IMR-90 (cell line): ENCODE data around the gene GCN1. TPM values are rescaled to one million over a fixed set of nuclear protein-coding genes. Genes with fewer than 3 reads are reported as not detected.

ENCODE experiments used
- ATAC-seq: fragments of 200-7000 bp; cut with Tn5 transposase; 2 replicates; pipeline ENCODE4 v1.9.1; 2020; ENCODE audit warnings: low read depth, mild to moderate bottlenecking, moderate library complexity
- BruUV-seq: library from RNA; stranded (reverse); fragments of 400-500 nt; replicated peaks from 2 replicates; lab custom pipeline; 2021; lab: Mats Ljungman, UMichigan
- CTCF ChIA-PET: fragments of 300-600 bp; formaldehyde crosslinking; extraction: SDS; loops from one replicate; lab custom pipeline; 2021; ENCODE audit warnings: antibody characterized with exemption; lab: Yijun Ruan, JAX
- POLR2A ChIA-PET: fragments of 300-600 bp; sonication (Branson Sonifier 250); formaldehyde crosslinking; loops from one replicate; lab custom pipeline; 2022; ENCODE audit warnings: antibody characterized with exemption; ENCODE audit not compliant: unreplicated experiment; lab: Charles Lee
- DNase-seq: peaks from one replicate; pipeline ENCODE4 v3.0.0; 2013
- H2AFZ ChIP-seq: replicated peaks from 2 replicates; pipeline ENCODE3; 2013; ENCODE audit warnings: low read length, mild to moderate bottlenecking; ENCODE audit not compliant: poor library complexity
- H2AK5ac ChIP-seq: 2 replicates; pipeline ENCODE4 v1.6.1; 2013; ENCODE audit warnings: low read depth, low read length, inconsistent platforms
- H2AK9ac ChIP-seq: replicated peaks from 2 replicates; pipeline ENCODE3; 2013; ENCODE audit warnings: mild to moderate bottlenecking, low read depth, low read length, moderate library complexity; ENCODE audit not compliant: poor library complexity
- H2BK120ac ChIP-seq: 2 replicates; pipeline ENCODE4 v1.6.1; 2013; ENCODE audit warnings: low read depth, low read length, inconsistent platforms
- H2BK15ac ChIP-seq: 3 replicates; pipeline ENCODE4 v1.6.1; 2013; ENCODE audit warnings: low read depth, low read length, inconsistent platforms
- H2BK20ac ChIP-seq: 2 replicates; pipeline ENCODE4 v1.6.1; 2013; ENCODE audit warnings: low read depth, mild to moderate bottlenecking, inconsistent platforms, low read length, moderate library complexity
- H2BK5ac ChIP-seq: 2 replicates; pipeline ENCODE4 v1.6.1; 2013; ENCODE audit warnings: mild to moderate bottlenecking, low read depth, low read length, inconsistent platforms; ENCODE audit not compliant: poor library complexity, severe bottlenecking
- H3K14ac ChIP-seq: replicated peaks from 2 replicates; pipeline ENCODE4 v1.6.1; 2013; ENCODE audit warnings: low read depth, low read length, inconsistent platforms
- H3K18ac ChIP-seq: 2 replicates; pipeline ENCODE4 v1.6.1; 2013; ENCODE audit warnings: low read depth, low read length, control low read depth
- H3K23ac ChIP-seq: 2 replicates; pipeline ENCODE4 v1.6.1; 2013; ENCODE audit warnings: low read depth, low read length, inconsistent platforms
- H3K27ac ChIP-seq: 2 replicates; pipeline ENCODE4 v1.5.1; 2013; ENCODE audit warnings: mild to moderate bottlenecking, control low read depth, low read length; ENCODE audit not compliant: insufficient read depth
- H3K27me3 ChIP-seq: 2 replicates; pipeline ENCODE4 v1.6.1; 2013; ENCODE audit warnings: low read length; ENCODE audit not compliant: control insufficient read depth, insufficient read depth
- H3K36me3 ChIP-seq: 2 replicates; pipeline ENCODE4 v1.6.1; 2013; ENCODE audit warnings: low read length, mixed read lengths; ENCODE audit not compliant: control insufficient read depth, insufficient read depth
- H3K4ac ChIP-seq: 2 replicates; pipeline ENCODE4 v1.6.1; 2013; ENCODE audit warnings: low read depth, low read length, inconsistent platforms
- H3K4me1 ChIP-seq: 2 replicates; pipeline ENCODE4 v1.6.1; 2013; ENCODE audit warnings: low read length, mixed read lengths; ENCODE audit not compliant: control insufficient read depth, insufficient read depth
- H3K4me2 ChIP-seq: 2 replicates; pipeline ENCODE4 v1.6.1; 2013; ENCODE audit warnings: low read depth, mild to moderate bottlenecking, control low read depth, low read length, moderate library complexity
- H3K4me3 ChIP-seq: 2 replicates; pipeline ENCODE4 v1.5.1; 2013; ENCODE audit warnings: low read depth, mild to moderate bottlenecking, control low read depth, low read length, moderate library complexity; ENCODE audit not compliant: insufficient read depth
- H3K56ac ChIP-seq: 2 replicates; pipeline ENCODE4 v1.6.1; 2013; ENCODE audit warnings: low read length, inconsistent platforms; ENCODE audit not compliant: insufficient read depth; ENCODE audit errors: extremely low read depth
- H3K79me1 ChIP-seq, 2 experiments: 2 replicates each; pipeline ENCODE4 v1.6.1; 2013; ENCODE audit warnings: low read length in 2 of 2, inconsistent platforms in 1 of 2, low read depth in 1 of 2
- H3K9ac ChIP-seq: 2 replicates; pipeline ENCODE4 v1.6.1; 2013; ENCODE audit warnings: low read depth, low read length, control low read depth
- H3K9me1 ChIP-seq: 2 replicates; pipeline ENCODE4 v1.6.1; 2013; ENCODE audit warnings: low read length, inconsistent platforms; ENCODE audit not compliant: insufficient read depth
- H3K9me3 ChIP-seq: 2 replicates; pipeline ENCODE4 v1.6.1; 2013; ENCODE audit warnings: low read length; ENCODE audit not compliant: control insufficient read depth, insufficient read depth
- H4K20me1 ChIP-seq: 2 replicates; pipeline ENCODE4 v1.6.1; 2013; ENCODE audit warnings: low read length, inconsistent platforms; ENCODE audit not compliant: insufficient read depth
- H4K5ac ChIP-seq: 2 replicates; pipeline ENCODE4 v1.6.1; 2013; ENCODE audit warnings: mild to moderate bottlenecking, low read depth, low read length, control low read depth
- H4K8ac ChIP-seq, 2 experiments: 2 replicates each; pipeline ENCODE4 v1.6.1; 2013; ENCODE audit warnings: low read depth in 2 of 2, low read length in 2 of 2, control low read depth in 1 of 2, inconsistent platforms in 1 of 2
- H4K91ac ChIP-seq: 2 replicates; pipeline ENCODE4 v1.6.1; 2013; ENCODE audit warnings: low read depth, low read length, inconsistent platforms; ENCODE audit not compliant: insufficient read depth
- NFE2L2 ChIP-seq: fragments of 150-350 bp; IDR thresholded peaks from 2 replicates; pipeline ENCODE4 v1.6.1; 2016; ENCODE audit warnings: low read depth, mild to moderate bottlenecking, low read length
- WGBS, 2 experiments: methylation state at CpG; one replicate each; pipeline versions ENCODE4 v1.1.5 to v1.1.7; 2013; ENCODE audit warnings: missing lambda C conversion rate in 2 of 2; ENCODE audit not compliant: insufficient read length in 1 of 2; ENCODE audit errors: extremely low coverage in 2 of 2; 5-methylcytosine and 5-hydroxymethylcytosine counted together
- dilution Hi-C: fragments of 300-500 bp; cut with HindIII; formaldehyde crosslinking; loops from one replicate; pipeline ENCODE4 v1.14.3; 2018; ENCODE audit warnings: low sequenced_read_pairs; ENCODE audit not compliant: unreplicated experiment
- in situ Hi-C: fragments of 300-500 bp; cut with MboI; formaldehyde crosslinking; loops from 3 replicates; pipeline ENCODE4 v1.14.3; 2019; ENCODE audit warnings: low sequenced_read_pairs, inconsistent platforms, mixed read lengths
- intact Hi-C: fragments of 100-400 bp; cut with micrococcal nuclease; formaldehyde crosslinking; loops from 2 replicates; pipeline ENCODE4 v1.10.0; 2022
- polyA plus RNA-seq, 3 experiments: library from polyadenylated mRNA; depleted of rRNA; stranded (reverse); fragments of >200 nt; gene quantifications; 2 replicates each; pipeline ENCODE4 v1.2.3, GENCODE V29; 2012; ENCODE audit warnings: low replicate concordance in 1 of 3
- total RNA-seq: library from RNA; depleted of rRNA; stranded (reverse); fragments of >200 nt; gene quantifications from 2 replicates; pipeline ENCODE4 v1.2.3, GENCODE V29; 2012

Gene GCN1
- total and polyA plus RNA-seq, 2 of the 4 experiments (the other 2 are of a cell fraction), result 57.8 to 77.6 TPM

GRCh38 chr12:120085920-120086645, 108.4 kb downstream of the GCN1 start:
- POLR2A ChIA-PET, result no interaction called here
- Histone ChIP-seq H2AFZ (no peak overlapping the region), H3K27ac (no peak overlapping the region)

More at GRCh38 chr12:120085920-120086645, 108.4 kb downstream of the GCN1 start:
- Histone ChIP-seq H3K18ac (no peak overlapping the region), H3K56ac (peak overlapping the region; percentile 50; the same call in 1 of the 2 replicates), H2AK5ac (no peak overlapping the region), H4K8ac (peak overlapping the region; percentile 64 to 95; a peak in 2 of 4 replicates), H3K36me3 (no peaks in the 10 kb centered on the region), H3K4ac (no peak overlapping the region), H3K4me3 (no peak overlapping the region), H3K27me3 (no peaks in the 10 kb centered on the region), H2BK120ac (no peak overlapping the region), H4K20me1 (0 out of 2 replicates have a peak, but pooled peaks cover 3% of the 10 kb centered on the region), H3K4me2 (peak overlapping the region; percentile 94; the same call in 1 of the 2 replicates), H3K4me1 (no peaks in the 10 kb centered on the region), H3K9me1 (no peaks in the 10 kb centered on the region), H2BK5ac (no peak overlapping the region), H3K14ac (no peak overlapping the region), H2BK20ac (no peak overlapping the region), H4K91ac (no peak overlapping the region), H3K79me1 (no peaks in the 10 kb centered on the region; a peak in 1 of 4 replicates), H2AK9ac (no peak overlapping the region), H3K9ac (no peak overlapping the region), H4K5ac (no peak overlapping the region), H3K9me3 (no peaks in the 10 kb centered on the region), H2BK15ac (no peak overlapping the region), H3K23ac (no peak overlapping the region)
- intact Hi-C loops, result loop anchor here (2.0 kb wide), 1 partner anchor 97 kb away; the partner anchor contains the start of gene BICDL1
- ATAC-seq (no peak), DNase-seq (no peak)
- in situ Hi-C loops, result no loop called here
- BruUV-seq, result no TSS peak
- no CpG with 5 or more reads among the region's 6 CpGs for WGBS, 2 experiments
- CTCF ChIA-PET, result interaction anchor here (1.2 kb wide), 2 partner anchors 8 to 13 kb away, joined by 3 read pairs; no protein-coding TSS in a partner anchor
- dilution Hi-C loops, result no loop called here
- no peak for TF ChIP-seq NFE2L2
